NCI-H2227 (cell line): ENCODE measurements around the gene PVRIG.
"Not testable (repeated sequence)": the region's sequence is repeated elsewhere in the genome, so short reads cannot be mapped to it uniquely, and the experiment has no call there.

Experiments
- DNase-seq: peaks from one replicate; lab custom pipeline; 2025; ENCODE audit not compliant: unreplicated experiment; lab: John Stamatoyannopoulos, UW

The PVRIG gene

DNA sequence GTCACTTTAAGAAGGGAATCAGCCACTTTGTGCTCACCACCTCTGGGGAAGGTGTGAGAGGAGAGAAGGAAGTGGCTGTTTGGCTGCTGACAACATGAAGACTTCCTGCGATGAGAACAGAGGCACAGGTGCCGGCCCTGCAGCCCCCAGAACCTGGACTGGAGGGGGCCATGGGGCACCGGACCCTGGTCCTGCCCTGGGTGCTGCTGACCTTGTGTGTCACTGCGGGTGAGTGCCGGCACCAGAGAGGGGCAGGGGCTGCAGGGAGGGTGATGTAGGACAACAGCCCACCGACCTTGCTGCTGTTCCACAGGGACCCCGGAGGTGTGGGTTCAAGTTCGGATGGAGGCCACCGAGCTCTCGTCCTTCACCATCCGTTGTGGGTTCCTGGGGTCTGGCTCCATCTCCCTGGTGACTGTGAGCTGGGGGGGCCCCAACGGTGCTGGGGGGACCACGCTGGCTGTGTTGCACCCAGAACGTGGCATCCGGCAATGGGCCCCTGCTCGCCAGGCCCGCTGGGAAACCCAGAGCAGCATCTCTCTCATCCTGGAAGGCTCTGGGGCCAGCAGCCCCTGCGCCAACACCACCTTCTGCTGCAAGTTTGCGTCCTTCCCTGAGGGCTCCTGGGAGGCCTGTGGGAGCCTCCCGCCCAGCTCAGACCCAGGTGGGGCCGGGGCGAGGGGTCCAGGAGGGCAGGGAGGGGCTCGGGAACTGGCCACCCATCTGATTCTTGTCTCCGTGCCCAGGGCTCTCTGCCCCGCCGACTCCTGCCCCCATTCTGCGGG, at the start of gene PVRIG:
TSS of gene PVRIG (plus strand) at position 149 of the 785 bp plus-strand sequence. CDS start at position 171, 22 bp downstream.
- DNase-seq, result not testable (repeated sequence)

GRCh38 chr7:100170101-100170897, 49.5 kb upstream of the PVRIG start:
- no peak for DNase-seq

DNA sequence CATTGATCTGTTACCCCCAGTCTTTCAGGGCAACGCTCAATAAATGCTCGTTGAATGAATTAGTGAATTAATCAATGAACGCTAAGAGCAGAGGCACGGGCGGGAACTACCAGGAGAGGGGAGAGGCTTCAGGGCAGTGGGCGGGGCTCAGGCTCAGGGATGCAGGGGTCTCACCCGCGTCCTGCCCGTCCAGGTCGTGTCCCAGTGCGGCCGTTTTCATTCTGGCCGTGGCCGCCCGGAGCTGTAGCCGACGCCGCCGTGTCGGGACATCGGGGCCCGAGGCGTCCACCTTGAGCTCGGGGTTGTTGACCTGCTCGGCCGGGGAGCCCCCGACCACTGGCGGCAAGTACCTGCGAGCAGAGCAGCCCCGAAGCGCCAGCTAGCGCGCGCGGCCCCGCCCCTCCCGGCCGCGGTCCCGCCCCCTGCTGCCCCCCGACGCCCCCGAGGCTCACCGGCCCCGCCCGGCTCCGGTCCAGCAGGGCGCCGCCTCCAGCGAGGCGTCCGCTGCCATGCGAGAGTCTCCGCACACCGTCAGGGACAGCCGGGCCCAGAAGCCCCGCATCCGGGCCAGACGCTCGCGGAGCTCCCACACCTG, 48.6 kb upstream of the PVRIG start:
- peak; percentile 32 for DNase-seq

DNA sequence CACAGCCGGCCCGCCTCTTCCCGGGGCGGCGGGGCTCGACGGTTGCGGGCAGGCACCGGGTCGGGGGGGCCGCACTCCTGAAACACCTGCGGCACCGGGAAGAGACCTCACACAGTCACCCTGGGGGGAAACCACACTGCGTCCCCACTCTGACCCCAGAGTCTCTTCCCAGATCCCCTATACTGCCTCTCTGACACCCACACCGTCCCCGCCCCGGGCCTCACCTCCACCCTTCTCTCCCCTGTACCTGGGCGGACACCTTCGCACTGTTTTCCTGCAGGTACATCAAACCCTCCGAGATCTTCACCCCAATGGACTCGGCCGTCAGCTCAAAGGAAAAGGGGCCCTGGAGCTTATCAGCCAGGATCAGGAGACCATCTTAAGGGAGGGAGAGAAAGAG, 47.9 kb upstream of the PVRIG start:
- no peak for DNase-seq

DNA sequence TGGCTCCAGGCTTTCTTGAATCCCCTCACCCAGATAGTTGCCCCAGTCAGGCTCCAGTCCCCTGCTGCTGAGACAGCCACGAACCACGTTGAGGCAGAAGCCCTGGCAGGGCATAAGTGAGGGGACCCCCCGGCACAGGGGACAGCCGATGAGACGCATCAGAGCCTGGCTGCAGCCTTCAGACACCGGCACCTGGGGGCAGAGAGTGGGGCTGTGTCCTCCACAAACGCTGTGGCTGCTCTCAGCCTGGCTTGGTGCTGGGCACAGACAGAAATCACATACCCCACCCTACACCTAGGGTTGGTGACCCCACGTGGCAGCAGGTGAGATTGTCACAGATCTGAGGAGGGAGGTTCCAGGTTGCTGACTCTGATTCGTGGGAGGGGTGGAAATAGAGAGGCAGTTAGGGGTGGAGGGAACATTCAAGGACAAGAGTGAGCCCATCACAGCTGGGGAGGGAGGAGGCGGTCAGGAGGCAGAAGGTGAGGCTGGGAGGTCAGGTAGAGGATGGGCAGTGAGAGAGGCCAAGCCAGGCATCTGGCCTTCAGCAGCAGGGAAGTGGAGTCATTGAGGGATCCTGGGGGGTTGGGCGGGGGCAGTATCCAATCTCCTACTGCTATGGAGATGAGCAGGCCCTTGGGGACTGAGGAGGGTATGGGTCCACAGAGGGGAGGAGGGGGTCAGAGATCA, 45.8 kb upstream of the PVRIG start:
- DNase-seq, result no peak

DNA sequence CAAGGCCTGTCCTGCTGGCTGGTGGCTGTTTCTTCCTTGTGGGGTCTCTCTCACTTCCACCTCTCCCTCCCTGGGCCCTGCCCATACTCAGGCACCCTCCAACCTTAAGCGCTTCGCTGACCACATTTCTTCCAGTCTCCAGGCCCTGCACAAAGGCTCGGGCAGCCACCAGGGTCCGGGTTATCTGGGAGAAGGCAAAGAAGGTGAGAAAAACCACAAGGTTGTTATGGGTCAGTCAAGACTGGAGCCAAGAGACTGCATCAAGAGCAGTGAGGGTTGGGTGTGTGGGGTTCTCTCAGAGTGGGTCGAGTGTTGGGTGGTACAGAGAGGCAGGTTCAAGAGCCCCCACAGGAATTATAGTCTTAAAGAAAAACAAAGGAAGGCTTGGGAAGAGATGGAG, 45.2 kb upstream of the PVRIG start:
- no peak for DNase-seq

DNA sequence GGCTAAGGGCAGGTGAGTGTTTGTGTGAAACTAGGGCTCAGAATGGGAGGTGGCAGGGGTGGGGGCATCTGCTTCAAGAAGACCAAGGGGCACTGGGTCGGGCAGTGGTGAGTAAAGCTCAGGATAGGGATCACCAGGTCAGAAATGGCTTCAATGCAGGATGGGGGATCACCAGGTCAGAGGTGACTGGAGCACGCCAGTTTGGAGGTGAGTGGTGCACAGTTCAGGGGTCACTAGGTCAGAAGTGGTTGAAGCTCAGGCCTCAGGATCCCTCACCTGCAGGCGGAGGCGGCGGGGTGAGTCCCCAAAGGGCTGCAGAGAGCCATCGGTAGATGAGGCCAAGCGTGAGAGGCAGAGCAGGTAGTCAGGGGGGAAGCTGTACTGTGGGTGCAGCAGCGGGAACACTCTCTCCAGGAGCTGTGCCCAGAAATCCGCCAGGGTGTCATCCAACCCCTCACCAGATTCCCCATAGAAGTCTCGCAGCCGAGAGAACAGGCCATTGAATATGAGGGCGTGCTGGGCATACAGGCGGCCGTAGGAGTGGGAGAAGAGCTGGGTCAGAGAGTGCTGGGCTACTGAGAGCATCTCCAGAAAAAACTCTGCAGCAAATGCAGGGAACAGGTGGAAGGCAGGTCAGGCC, 44.3 kb upstream of the PVRIG start:
- DNase-seq, result no peak

- no peak for DNase-seq
Observed at GRCh38 chr7:100176096-100177044, 43.4 kb upstream of the PVRIG start.

DNA sequence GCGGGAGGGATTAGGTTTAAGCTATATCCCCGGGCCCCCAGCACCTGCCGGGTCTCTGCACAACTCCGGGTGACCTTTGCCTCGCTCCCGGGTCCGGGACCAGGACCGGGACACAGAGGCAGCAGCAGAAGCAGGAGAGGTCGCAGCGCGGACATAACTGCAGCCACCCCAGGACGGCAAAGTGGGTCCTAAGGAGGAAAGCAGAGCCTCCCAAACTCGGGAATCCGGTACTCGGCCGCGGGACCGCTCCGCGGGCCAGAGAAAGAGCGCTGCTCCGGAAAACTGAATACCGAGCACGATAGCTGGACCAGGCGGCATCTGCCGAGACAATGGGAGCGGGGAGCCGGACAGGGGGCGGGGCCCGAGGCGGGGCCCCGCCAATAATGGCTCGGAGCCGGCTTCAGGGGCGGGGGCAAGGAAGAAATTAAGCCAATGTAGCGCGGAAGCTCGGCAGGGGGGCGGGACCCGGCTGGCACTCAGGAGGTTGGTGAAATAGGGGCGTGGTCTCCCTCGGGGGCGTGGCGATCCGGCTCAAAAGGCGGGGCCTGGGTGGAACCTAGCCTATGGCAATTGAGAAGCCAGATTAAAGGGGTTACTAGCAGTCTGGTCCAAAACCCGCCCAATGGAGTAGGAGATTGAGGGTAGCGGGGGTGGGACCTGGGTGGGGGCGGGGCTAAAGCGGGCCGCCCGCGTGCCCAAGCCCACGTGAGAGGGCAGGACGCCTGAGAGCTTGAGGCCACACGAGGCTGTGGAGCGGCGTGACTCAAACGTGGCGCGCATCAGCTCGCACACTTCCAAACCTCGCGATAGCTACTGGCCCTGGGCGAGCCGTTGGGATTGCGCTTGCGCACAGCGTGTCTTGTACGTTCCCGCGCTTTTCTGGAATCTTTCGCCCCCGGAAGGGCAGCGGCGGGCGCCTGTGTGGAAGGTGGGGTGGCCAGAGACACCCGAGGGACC, 42.4 kb upstream of the PVRIG start, which contains the start of the genes GPC2 and STAG3:
TSS of gene GPC2 (minus strand) at position 337 of the 957 bp plus-strand sequence. CDS start at position 155, 182 bp downstream.
TSS of gene STAG3 (plus strand) at position 874 of the 957 bp plus-strand sequence. CDS start 2,639 bp downstream, outside the sequence.
- peak; percentile 98 for DNase-seq

- DNase-seq, result not testable (repeated sequence)
Observed at GRCh38 chr7:100180084-100180483, 39.7 kb upstream of the PVRIG start.

DNA sequence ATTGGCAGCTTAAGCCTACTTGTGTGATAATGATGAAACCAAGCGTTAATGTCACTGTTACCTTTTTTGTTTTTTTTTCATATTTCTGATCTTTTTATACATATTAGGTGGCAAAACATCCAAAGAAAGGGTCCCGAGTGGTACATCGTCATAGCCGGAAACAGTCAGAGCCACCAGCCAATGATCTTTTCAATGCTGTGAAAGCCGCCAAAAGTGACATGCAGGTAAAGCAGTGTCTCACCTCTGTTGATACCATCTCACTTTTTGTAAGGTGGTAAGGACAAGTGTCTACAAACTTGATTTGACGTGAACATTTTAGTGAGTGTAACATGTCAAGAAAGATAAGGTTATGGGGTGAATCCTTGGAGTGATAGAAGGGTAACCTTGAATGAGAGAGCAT, 37.1 kb upstream of the PVRIG start:
- DNase-seq, result not testable (repeated sequence)

- not testable (repeated sequence) for DNase-seq
Observed at GRCh38 chr7:100183090-100183489, 36.7 kb upstream of the PVRIG start.

- DNase-seq, result no peak
Observed at GRCh38 chr7:100185726-100186125, 34.0 kb upstream of the PVRIG start.

GRCh38 chr7:100189061-100189460, 30.7 kb upstream of the PVRIG start:
- peak; percentile 24 for DNase-seq

DNA sequence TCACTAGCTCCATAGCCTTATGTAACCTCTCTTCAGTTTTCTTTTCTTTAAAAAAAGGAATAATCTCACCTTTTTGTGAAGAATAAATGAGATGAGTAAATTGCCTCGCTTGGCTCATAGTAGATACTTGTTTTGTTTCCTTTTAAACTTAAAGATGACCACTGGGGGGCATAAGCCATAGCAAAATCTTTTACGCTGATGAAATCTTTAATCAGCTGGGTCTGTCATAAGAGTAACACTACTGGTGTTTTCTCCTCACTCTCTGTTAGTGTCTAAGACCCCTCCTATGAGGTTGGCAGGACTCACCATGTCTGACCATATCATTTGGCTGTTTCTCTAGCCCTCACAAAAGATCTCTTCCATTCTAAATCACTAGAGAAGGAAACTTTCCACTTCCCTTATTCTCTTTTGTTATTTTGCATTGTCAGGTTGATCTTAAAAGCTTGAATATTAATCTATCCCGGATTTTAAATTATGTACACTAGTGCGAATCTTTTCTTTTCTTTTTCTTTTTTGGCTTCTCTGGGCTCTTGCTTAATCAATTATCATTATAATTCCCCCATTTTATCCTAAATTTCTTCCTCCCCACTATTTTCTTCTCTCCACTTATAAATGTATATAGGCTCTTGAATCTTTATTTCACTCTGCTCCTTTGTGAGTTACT, 29.6 kb upstream of the PVRIG start:
- peak; percentile 26 for DNase-seq

GRCh38 chr7:100191775-100192174, 28.0 kb upstream of the PVRIG start:
- no peak for DNase-seq

- DNase-seq, result not testable (repeated sequence)
Observed at GRCh38 chr7:100192281-100192862, 27.4 kb upstream of the PVRIG start.
